Measurements from ENCODE around the gene PPARD. TPM values are rescaled to one million over a fixed set of nuclear protein-coding genes. Genes with fewer than 3 reads are reported as not detected.

The PPARD gene
- total and polyA plus RNA-seq, 2 donors (not counting 1 experiment from before 2014, with no cell fraction given): 14.8 to 16.3 TPM

GRCh38 chr6:35402136-35402855 lies 59.9 kb downstream of the PPARD start:
- Histone ChIP-seq H3K4me1 (ENCODE audit: control insufficient read depth, extremely low read depth, insufficient read depth, low read length) (no peaks in the 10 kb centered on the region), H2AFZ (ENCODE audit: low read length) (no peak overlapping the region), H3K36me3 (ENCODE audit: control insufficient read depth, insufficient read depth, low read length) (no peaks in the 10 kb centered on the region), H3K27ac (ENCODE audit: insufficient read depth, low read length) (no peak overlapping the region), H3K9ac (ENCODE audit: insufficient read depth, low read length) (no peak overlapping the region), H3K79me2 (ENCODE audit: control insufficient read depth, insufficient read depth, low read length) (no peaks in the 10 kb centered on the region), H4K20me1 (ENCODE audit: control insufficient read depth, extremely low read depth, insufficient read depth, low read length) (no peaks in the 10 kb centered on the region), H3K4me2 (ENCODE audit: extremely low read depth, insufficient read depth, low read length) (no peak overlapping the region), H3K4me3 (replicated peaks in 1 of 4; ENCODE audit: control extremely low read depth in 1 of 4, insufficient read depth in 1 of 4, low read depth in 3 of 4, low read length in 4 of 4) (no peak overlapping the region), H3K27me3 (ENCODE audit: control insufficient read depth, insufficient read depth, low read length) (no peaks in the 10 kb centered on the region), H3K9me3 (ENCODE audit: control insufficient read depth, insufficient read depth, low read depth, low read length) (no peaks in the 10 kb centered on the region)
- TF ChIP-seq EZH2 (IDR thresholded peaks at IDR 0.05; ENCODE audit: low read length, missing control alignments) (no peak), CTCF (conservative IDR thresholded peaks at IDR 0.05 in 1 of 2, IDR thresholded peaks at IDR 0.05 in 1 of 2; ENCODE audit: low read depth in 1 of 2, low read length in 2 of 2) (no peak)
- no peak for DNase-seq (ENCODE audit: low read depth in 2 of 2)

GRCh38 chr6:35402856-35403191 lies 60.5 kb downstream of the PPARD start:
- Histone ChIP-seq H4K20me1 (ENCODE audit: control insufficient read depth, extremely low read depth, insufficient read depth, low read length) (no peaks in the 10 kb centered on the region), H3K27me3 (ENCODE audit: control insufficient read depth, insufficient read depth, low read length) (no peaks in the 10 kb centered on the region), H2AFZ (ENCODE audit: low read length) (no peak overlapping the region), H3K79me2 (ENCODE audit: control insufficient read depth, insufficient read depth, low read length) (no peaks in the 10 kb centered on the region), H3K4me2 (ENCODE audit: extremely low read depth, insufficient read depth, low read length) (no peak overlapping the region), H3K9me3 (ENCODE audit: control insufficient read depth, insufficient read depth, low read depth, low read length) (no peaks in the 10 kb centered on the region), H3K9ac (ENCODE audit: insufficient read depth, low read length) (no peak overlapping the region), H3K4me3 (replicated peaks in 1 of 4; ENCODE audit: control extremely low read depth in 1 of 4, insufficient read depth in 1 of 4, low read depth in 3 of 4, low read length in 4 of 4) (no peak overlapping the region), H3K36me3 (ENCODE audit: control insufficient read depth, insufficient read depth, low read length) (no peaks in the 10 kb centered on the region), H3K4me1 (ENCODE audit: control insufficient read depth, extremely low read depth, insufficient read depth, low read length) (no peaks in the 10 kb centered on the region), H3K27ac (ENCODE audit: insufficient read depth, low read length) (no peak overlapping the region)
- no peak for TF ChIP-seq CTCF (conservative IDR thresholded peaks at IDR 0.05 in 1 of 2, IDR thresholded peaks at IDR 0.05 in 1 of 2; ENCODE audit: low read depth in 1 of 2, low read length in 2 of 2)
- no peak for TF ChIP-seq EZH2 (IDR thresholded peaks at IDR 0.05; ENCODE audit: low read length, missing control alignments)
- no peak for DNase-seq (ENCODE audit: low read depth in 2 of 2)

GRCh38 chr6:35403544-35404442 lies 61.4 kb downstream of the PPARD start:
- TF ChIP-seq CTCF (conservative IDR thresholded peaks at IDR 0.05 in 1 of 2, IDR thresholded peaks at IDR 0.05 in 1 of 2; ENCODE audit: low read depth in 1 of 2, low read length in 2 of 2) (no peak), EZH2 (IDR thresholded peaks at IDR 0.05; ENCODE audit: low read length, missing control alignments) (no peak)
- H3K27ac ChIP-seq (ENCODE audit: insufficient read depth, low read length): no peak overlapping the region

More at GRCh38 chr6:35403544-35404442, 61.4 kb downstream of the PPARD start:
- no peaks in the 10 kb centered on the region for H4K20me1 ChIP-seq (ENCODE audit: control insufficient read depth, extremely low read depth, insufficient read depth, low read length)
- H3K9ac ChIP-seq (ENCODE audit: insufficient read depth, low read length): no peak overlapping the region
- H3K27me3 ChIP-seq (ENCODE audit: control insufficient read depth, insufficient read depth, low read length): no peaks in the 10 kb centered on the region
- H3K9me3 ChIP-seq (ENCODE audit: control insufficient read depth, insufficient read depth, low read depth, low read length): no peaks in the 10 kb centered on the region
- H3K4me3 ChIP-seq (replicated peaks in 1 of 4; ENCODE audit: control extremely low read depth in 1 of 4, insufficient read depth in 1 of 4, low read depth in 3 of 4, low read length in 4 of 4): no peak overlapping the region
- H3K36me3 ChIP-seq (ENCODE audit: control insufficient read depth, insufficient read depth, low read length): no peaks in the 10 kb centered on the region
- no peak for DNase-seq (ENCODE audit: low read depth in 2 of 2)
- no peaks in the 10 kb centered on the region for H3K4me1 ChIP-seq (ENCODE audit: control insufficient read depth, extremely low read depth, insufficient read depth, low read length)
- H3K79me2 ChIP-seq (ENCODE audit: control insufficient read depth, insufficient read depth, low read length): no peaks in the 10 kb centered on the region
- no peak overlapping the region for H3K4me2 ChIP-seq (ENCODE audit: extremely low read depth, insufficient read depth, low read length)
- no peak overlapping the region for H2AFZ ChIP-seq (ENCODE audit: low read length)
